GM13977 (cell line): ENCODE data around the gene AUTS2.

ENCODE experiments used
- DNase-seq: peaks from one replicate; pipeline ENCODE4 v3.0.0; 2012; ENCODE audit warnings: low spot score
- CTCF ChIP-seq: IDR thresholded peaks from 2 replicates; pipeline ENCODE4 v1.5.1; 2012; ENCODE audit warnings: mild to moderate bottlenecking, control low read depth; ENCODE audit not compliant: insufficient read depth; ENCODE audit errors: extremely low read depth, missing control alignments
- in situ Hi-C: fragments of 300-500 bp; cut with MboI; formaldehyde crosslinking; loops from one replicate; pipeline ENCODE4 v1.12.0; 2022; ENCODE audit warnings: low sequenced_read_pairs, low pct_unique_long_range_greater_than_20kb, mixed read lengths, inconsistent platforms; ENCODE audit not compliant: unreplicated experiment

AUTS2 gene

DNA sequence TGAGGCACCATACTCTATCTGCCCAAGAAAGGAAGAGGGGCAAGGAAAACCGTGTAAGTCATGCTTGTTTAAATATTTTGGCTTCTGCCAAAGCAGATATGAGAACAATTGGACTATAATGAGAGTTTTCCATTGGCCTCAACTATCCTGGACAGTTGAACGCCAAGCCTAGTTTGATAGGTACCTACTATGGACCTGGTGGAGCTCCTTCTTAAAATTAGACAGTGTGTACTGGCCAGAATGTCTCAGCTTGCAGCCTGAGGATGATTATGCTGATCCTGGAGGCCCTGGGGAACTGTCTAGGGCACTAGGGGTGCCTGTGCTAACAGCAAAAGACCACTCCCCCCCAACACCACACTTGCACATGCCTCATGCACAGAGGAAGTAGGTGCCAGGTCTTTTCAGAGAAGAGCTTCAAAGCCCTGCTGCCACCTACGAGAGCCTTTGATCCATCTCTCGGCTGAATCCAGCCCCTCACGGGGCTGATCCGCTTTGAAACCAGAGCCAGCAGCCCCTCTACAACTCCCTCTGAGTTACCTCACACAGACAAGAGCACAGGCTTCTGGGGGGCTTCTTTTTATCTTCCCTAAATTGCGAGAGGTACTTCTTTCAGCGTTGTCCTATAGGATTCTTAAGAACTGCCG, 1059.8 kb downstream of the AUTS2 start:
- no peak for DNase-seq
- in situ Hi-C loops, result no loop called here
- TF ChIP-seq CTCF, result no peak

DNA sequence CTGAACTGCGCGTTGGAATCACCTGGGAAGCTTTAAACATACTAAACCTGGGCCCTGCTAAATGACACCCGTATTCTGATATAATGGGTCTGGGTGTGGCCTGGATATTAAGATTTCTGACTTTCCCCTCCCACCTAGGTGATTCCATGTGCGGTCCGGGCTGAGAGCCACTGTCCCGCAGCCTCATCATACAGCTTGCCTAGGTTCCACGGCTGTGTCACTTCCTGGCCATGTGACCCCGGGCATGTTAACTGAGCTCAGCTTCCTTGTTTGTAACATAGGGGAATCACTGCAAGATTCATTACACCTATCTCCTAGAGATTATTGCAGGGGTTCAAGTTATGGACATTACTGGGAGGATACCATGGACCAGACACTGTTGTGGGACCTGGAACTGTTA, 1061.0 kb downstream of the AUTS2 start:
- in situ Hi-C loops, result no loop called here
- TF ChIP-seq CTCF, result no peak
- no peak for DNase-seq

DNA sequence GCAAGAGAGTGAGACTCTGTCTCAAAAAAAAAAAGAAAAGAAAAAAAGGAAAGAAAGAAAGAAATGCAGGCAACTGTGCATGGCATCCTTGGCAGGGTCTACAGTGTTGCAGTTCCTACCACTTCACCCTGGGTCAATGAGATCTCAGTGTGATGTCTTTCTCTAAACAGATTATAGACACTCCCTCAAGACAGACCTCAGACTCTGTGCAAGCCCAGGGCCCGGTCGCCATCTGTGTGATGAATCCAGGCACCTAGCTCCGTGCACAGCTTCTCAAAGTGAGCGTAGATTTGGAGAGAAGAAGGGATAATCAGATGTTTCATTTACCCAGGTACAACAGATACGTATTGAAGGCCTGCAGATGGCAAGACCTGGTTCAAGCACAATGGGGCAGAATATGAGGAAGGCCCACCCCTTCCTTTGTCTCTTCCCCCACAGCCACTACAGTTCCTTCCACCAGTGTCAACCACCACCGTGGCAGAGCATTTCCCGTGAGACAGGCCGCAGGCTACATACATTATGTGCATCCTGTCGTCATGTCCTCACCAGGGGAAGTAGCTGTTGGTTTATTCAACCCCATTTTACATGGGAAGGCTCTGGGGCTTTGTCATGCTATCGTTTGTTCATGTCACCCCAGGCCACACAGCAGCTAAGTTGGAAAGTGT, 1062.0 kb downstream of the AUTS2 start:
- TF ChIP-seq CTCF, result no peak
- in situ Hi-C loops, result no loop called here

DNA sequence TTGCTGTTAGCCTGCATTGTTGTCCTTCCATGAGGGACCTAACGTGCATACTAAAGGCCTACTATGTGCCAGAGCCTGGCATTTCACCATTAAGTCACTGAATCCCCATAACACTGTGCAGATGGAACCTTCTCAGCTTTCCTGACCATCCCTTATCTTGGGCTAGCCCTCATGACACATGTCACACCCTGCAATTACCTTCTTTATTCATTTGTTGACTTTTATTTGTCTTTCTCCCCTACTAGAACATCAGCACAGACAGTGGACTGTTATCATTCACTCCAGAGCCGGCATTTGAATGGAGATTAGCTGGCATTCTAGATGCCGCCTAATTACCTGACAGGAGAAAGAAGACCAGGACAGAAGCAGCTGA, 1062.5 kb downstream of the AUTS2 start:
- no peak for DNase-seq
- TF ChIP-seq CTCF, result no peak
- in situ Hi-C loops, result no loop called here

More for the DNA sequence above, 1062.0 kb downstream of the AUTS2 start:
- DNase-seq, result no peak

- TF ChIP-seq CTCF, result no peak
- DNase-seq, result no peak
- in situ Hi-C loops, result no loop called here
These were observed 1065.4 kb downstream of the AUTS2 start for GRCh38 chr7:70663680-70664079.

GRCh38 chr7:70665997-70666396, 1067.7 kb downstream of the AUTS2 start:
- in situ Hi-C loops, result no loop called here
- no peak for TF ChIP-seq CTCF
- DNase-seq, result no peak
